ENCODE data around the gene MDM2.

GRCh38 chr12:68808388-68809189 lies 612 bp downstream of the MDM2 start:
- TF ChIP-seq OSR1 (CRISPR knock-in tag; IDR thresholded peaks at IDR 0.05) (no peak), ZNF70 (CRISPR knock-in tag; IDR thresholded peaks at IDR 0.05) (no peak), GLIS3 (CRISPR knock-in tag; IDR thresholded peaks at IDR 0.05) (no peak)
